B cell (primary cell): ENCODE data around the gene RIC1. TPM values are rescaled to one million over a fixed set of nuclear protein-coding genes. Genes with fewer than 3 reads are reported as not detected.

Experiments used
- ATAC-seq: fragments of 200-7000 bp; cut with Tn5 transposase; one replicate; pipeline ENCODE4 v1.10.0; 2021; ENCODE audit warnings: low read depth, mild to moderate bottlenecking, moderate number of reproducible peaks, moderate library complexity
- CTCF ChIA-PET: fragments of 350-600 bp; sonication (Branson Sonifier 250); formaldehyde crosslinking; loops from one replicate; lab custom pipeline; 2021; ENCODE audit warnings: antibody characterized with exemption, inconsistent platforms; lab: Charles Lee
- POLR2A ChIA-PET: fragments of 350-600 bp; sonication (Branson Sonifier 250); formaldehyde crosslinking; loops from one replicate; lab custom pipeline; 2021; ENCODE audit warnings: antibody characterized with exemption; lab: Charles Lee
- DNase-seq: peaks from one replicate; pipeline ENCODE4 v3.0.0; 2013
- H2AFZ ChIP-seq: 2 replicates; pipeline ENCODE4 v1.6.1; 2012; ENCODE audit warnings: mild to moderate bottlenecking, low read depth, low read length; ENCODE audit not compliant: insufficient read depth, poor library complexity, severe bottlenecking
- H3K27ac ChIP-seq, 2 donors: 1 replicate in 1 of 2; 2 replicates in 1 of 2; pipeline ENCODE4 v1.5.1; 2012 to 2013; ENCODE audit warnings: low read length in 2 of 2, mild to moderate bottlenecking in 2 of 2, moderate library complexity in 1 of 2
- H3K27me3 ChIP-seq, 4 experiments: fragments of 200-600 bp in 1 of 4; sonication (generic) in 1 of 4; replicated peaks in 1 of 4; 1 replicate in 2 of 4; 2 replicates in 2 of 4; pipeline versions ENCODE4 v1.6.1 to v1.7.0; 2013 to 2016; ENCODE audit warnings: low read length in 3 of 4, mild to moderate bottlenecking in 2 of 4, mixed read lengths in 1 of 4, moderate library complexity in 1 of 4; ENCODE audit not compliant: insufficient read depth in 4 of 4, control insufficient read depth in 3 of 4; ENCODE audit errors: control extremely low read depth in 1 of 4
- H3K36me3 ChIP-seq, 2 experiments: replicated peaks in 1 of 2; 1 replicate in 1 of 2; 2 replicates in 1 of 2; pipeline versions ENCODE4 v1.6.1 to v1.7.1; 2013; ENCODE audit warnings: low read length in 1 of 2; ENCODE audit not compliant: insufficient read depth in 2 of 2, control insufficient read depth in 1 of 2; ENCODE audit errors: control extremely low read depth in 1 of 2, extremely low read depth in 1 of 2
- H3K4me1 ChIP-seq, 2 donors: fragments of 200-600 bp in 1 of 2; sonication (generic) in 1 of 2; 1 replicate in 1 of 2; 2 replicates in 1 of 2; pipeline versions ENCODE4 v1.5.1 to v1.6.1; 2013 to 2017; ENCODE audit warnings: low read length in 2 of 2; ENCODE audit not compliant: control insufficient read depth in 2 of 2, insufficient read depth in 2 of 2
- H3K4me2 ChIP-seq: replicated peaks from 2 replicates; pipeline ENCODE3; 2012; ENCODE audit warnings: mild to moderate bottlenecking, low read depth, low read length; ENCODE audit not compliant: poor library complexity, severe bottlenecking
- H3K4me3 ChIP-seq, 5 experiments: fragments of 200-600 bp in 1 of 5; sonication (generic) in 1 of 5; 1 replicate in 3 of 5; 2 replicates in 2 of 5; pipeline versions ENCODE4 v1.5.1 to v1.7.0; 2011 to 2016; ENCODE audit warnings: low read length in 4 of 5, mild to moderate bottlenecking in 4 of 5, low read depth in 2 of 5, control low read depth in 1 of 5, moderate library complexity in 1 of 5; ENCODE audit not compliant: insufficient read depth in 1 of 5; ENCODE audit errors: control extremely low read depth in 1 of 5, extremely low read depth in 1 of 5
- H3K79me2 ChIP-seq: fragments of 200-600 bp; sonication (generic); one replicate; pipeline ENCODE4 v1.6.0; 2016; ENCODE audit warnings: low read length; ENCODE audit not compliant: control insufficient read depth, insufficient read depth
- H3K9ac ChIP-seq: fragments of 200-600 bp; sonication (generic); 2 replicates; pipeline ENCODE4 v1.6.1; 2017; ENCODE audit warnings: mild to moderate bottlenecking, low read length, moderate library complexity
- H3K9me3 ChIP-seq, 3 donors: one replicate each; pipeline versions ENCODE4 v1.6.1 to v1.7.1; 2013; ENCODE audit warnings: low read length in 2 of 3; ENCODE audit not compliant: control insufficient read depth in 2 of 3, insufficient read depth in 1 of 3; ENCODE audit errors: control extremely low read depth in 1 of 3
- H4K20me1 ChIP-seq: 2 replicates; pipeline ENCODE4 v1.6.0; 2012; ENCODE audit warnings: mild to moderate bottlenecking, low read length; ENCODE audit not compliant: insufficient read depth, control insufficient read depth, poor library complexity, severe bottlenecking
- H3K27ac Mint-ChIP-seq: one replicate; pipeline ENCODE4 v1.8.0; 2021; ENCODE audit warnings: mixed read lengths
- H3K27me3 Mint-ChIP-seq: one replicate; pipeline ENCODE4 v1.8.0; 2021; ENCODE audit warnings: mixed read lengths
- H3K4me1 Mint-ChIP-seq: one replicate; pipeline ENCODE4 v1.8.0; 2021; ENCODE audit warnings: mixed read lengths
- H3K4me3 Mint-ChIP-seq: one replicate; pipeline ENCODE4 v1.8.0; 2021; ENCODE audit warnings: mixed read lengths
- H3K9me3 Mint-ChIP-seq: one replicate; pipeline ENCODE4 v1.8.0; 2022; ENCODE audit warnings: mixed read lengths; ENCODE audit not compliant: insufficient read depth
- EZH2 ChIP-seq: IDR thresholded peaks from 2 replicates; pipeline ENCODE4 v1.6.1; 2012; ENCODE audit warnings: borderline replicate concordance, low read depth, mild to moderate bottlenecking, moderate library complexity, low read length; ENCODE audit not compliant: insufficient read depth, poor library complexity, severe bottlenecking
- WGBS: methylation state at CpG from one replicate; pipeline ENCODE4 v1.1.5; 2013; ENCODE audit warnings: missing lambda C conversion rate; ENCODE audit not compliant: insufficient coverage; 5-methylcytosine and 5-hydroxymethylcytosine counted together
- intact Hi-C: fragments of 100-400 bp; cut with micrococcal nuclease; formaldehyde crosslinking; loops from one replicate; pipeline ENCODE4 v1.10.0; 2022
- polyA plus RNA-seq: library from polyadenylated mRNA; depleted of rRNA; stranded (reverse); fragments of >200 nt; gene quantifications from 2 replicates; pipeline ENCODE4 v1.2.3, GENCODE V29; 2012
- total RNA-seq, 2 donors: library from RNA; stranded (reverse); fragments of 120-200 nt in 1 of 2; gene quantifications; 1 replicate in 1 of 2; 2 replicates in 1 of 2; pipeline versions ENCODE4 v1.2.3 to v1.2.4, GENCODE V29; 2013 to 2022
- TF ChIP-seq, protein P1 (sequence below): fragments of 200-600 bp; IDR thresholded peaks from one replicate; pipeline ENCODE4 v1.8.0; 2022; ENCODE audit warnings: antibody characterized with exemption, mild to moderate bottlenecking

RIC1 gene
- total and polyA plus RNA-seq, 2 donors (not counting 1 experiment from before 2014, with no cell fraction given) = 20.7 to 58.8 TPM

DNA sequence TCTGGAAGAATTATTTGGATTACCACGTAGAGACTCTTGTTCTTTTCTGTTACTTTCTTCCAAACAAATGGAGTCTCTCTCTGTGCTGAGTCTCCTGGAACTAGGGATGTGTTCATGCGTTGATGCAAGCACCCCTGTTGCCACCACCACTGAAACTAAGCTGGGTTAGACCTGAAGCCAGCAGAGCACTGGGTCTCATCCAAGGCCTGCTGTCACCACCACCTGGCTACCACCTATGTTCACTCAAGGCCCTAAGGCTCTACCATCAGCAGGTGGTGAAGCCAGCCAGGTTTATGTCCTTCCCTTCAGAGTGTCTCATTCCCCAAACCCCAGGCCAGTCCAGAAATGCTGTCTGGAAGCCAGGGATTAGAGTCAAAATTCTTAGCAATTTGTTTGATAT is 13.3 kb downstream of the RIC1 start:
- WGBS = 100% methylated on average over 2 of the region's 2 CpGs
- H3K27me3 Mint-ChIP-seq = no peaks in the 10 kb centered on the region
- peaks cover 0 to 24% (median 17%) of the 10 kb centered on the region in 3 donors for H3K9me3 ChIP-seq

DNA sequence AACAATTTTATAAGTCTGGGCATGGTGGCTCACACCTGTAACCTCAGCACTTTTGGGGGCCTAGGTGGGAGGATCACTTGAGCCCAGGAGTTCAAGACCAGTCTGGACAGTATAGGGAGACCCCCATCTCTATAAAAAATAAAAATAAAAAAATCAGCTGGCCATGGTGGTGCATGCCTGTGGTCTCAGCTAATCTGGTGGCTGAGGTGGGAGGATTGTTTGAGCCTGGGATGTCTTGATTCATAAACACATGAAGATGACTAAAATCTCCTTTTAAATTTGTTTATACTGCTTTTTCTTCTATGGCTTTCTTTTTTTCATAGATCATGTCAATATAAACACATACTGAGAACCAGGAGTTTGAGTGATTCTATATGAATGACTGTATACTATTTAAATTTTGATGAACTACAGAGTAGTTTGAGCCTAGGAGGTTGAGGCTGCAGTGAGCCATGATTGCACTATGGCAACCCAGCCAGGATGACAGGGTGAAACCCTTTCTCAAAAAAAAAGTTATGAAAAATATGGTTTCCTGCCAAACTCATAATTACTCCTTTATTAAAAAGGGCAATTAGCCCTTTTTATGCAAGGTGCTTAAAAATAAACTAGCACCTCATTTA is 14.2 kb downstream of the RIC1 start:
- peaks cover 51% of the 10 kb centered on the region for H3K4me1 Mint-ChIP-seq

More for the DNA sequence above, 13.3 kb downstream of the RIC1 start:
- DNase-seq (no peak), ATAC-seq (no peak)
- ChIA-PET POLR2A (no interaction called here), CTCF (no interaction called here)
- H4K20me1 ChIP-seq = peaks cover 28% of the 10 kb centered on the region
- H3K36me3 ChIP-seq = no peaks in the 10 kb centered on the region
- no peak overlapping the region for H3K4me3 Mint-ChIP-seq
- no peak overlapping the region for H2AFZ ChIP-seq
- intact Hi-C loops = loop anchor here (5.0 kb wide), 1 partner anchor 35 kb away; no protein-coding TSS in a partner anchor
- H3K79me2 ChIP-seq = peaks cover 100% of the 10 kb centered on the region
- peaks cover 0 to 18% of the 10 kb centered on the region in 2 donors for H3K4me1 ChIP-seq
- peaks cover 52% of the 10 kb centered on the region for H3K4me1 Mint-ChIP-seq
- H3K4me3 ChIP-seq = no peak overlapping the region
- no peak overlapping the region for H3K27ac ChIP-seq
- H3K9me3 Mint-ChIP-seq = peaks cover 23% of the 10 kb centered on the region
- no peak overlapping the region for H3K4me2 ChIP-seq
- no peak overlapping the region for H3K9ac ChIP-seq
- H3K27me3 ChIP-seq = no peaks in the 10 kb centered on the region
- no peak overlapping the region for H3K27ac Mint-ChIP-seq
- TF ChIP-seq, protein P1, sequence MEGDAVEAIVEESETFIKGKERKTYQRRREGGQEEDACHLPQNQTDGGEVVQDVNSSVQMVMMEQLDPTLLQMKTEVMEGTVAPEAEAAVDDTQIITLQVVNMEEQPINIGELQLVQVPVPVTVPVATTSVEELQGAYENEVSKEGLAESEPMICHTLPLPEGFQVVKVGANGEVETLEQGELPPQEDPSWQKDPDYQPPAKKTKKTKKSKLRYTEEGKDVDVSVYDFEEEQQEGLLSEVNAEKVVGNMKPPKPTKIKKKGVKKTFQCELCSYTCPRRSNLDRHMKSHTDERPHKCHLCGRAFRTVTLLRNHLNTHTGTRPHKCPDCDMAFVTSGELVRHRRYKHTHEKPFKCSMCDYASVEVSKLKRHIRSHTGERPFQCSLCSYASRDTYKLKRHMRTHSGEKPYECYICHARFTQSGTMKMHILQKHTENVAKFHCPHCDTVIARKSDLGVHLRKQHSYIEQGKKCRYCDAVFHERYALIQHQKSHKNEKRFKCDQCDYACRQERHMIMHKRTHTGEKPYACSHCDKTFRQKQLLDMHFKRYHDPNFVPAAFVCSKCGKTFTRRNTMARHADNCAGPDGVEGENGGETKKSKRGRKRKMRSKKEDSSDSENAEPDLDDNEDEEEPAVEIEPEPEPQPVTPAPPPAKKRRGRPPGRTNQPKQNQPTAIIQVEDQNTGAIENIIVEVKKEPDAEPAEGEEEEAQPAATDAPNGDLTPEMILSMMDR = no peak
- no peak for TF ChIP-seq EZH2

More for the DNA sequence above, 14.2 kb downstream of the RIC1 start:
- Histone ChIP-seq H3K79me2 (peaks cover 100% of the 10 kb centered on the region), H3K27me3 (no peaks in the 10 kb centered on the region), H2AFZ (no peak overlapping the region), H3K9ac (no peak overlapping the region), H3K4me3 (no peak overlapping the region), H4K20me1 (peaks cover 24% of the 10 kb centered on the region), H3K4me1 (peaks cover 0 to 18% of the 10 kb centered on the region in 2 donors), H3K4me2 (no peak overlapping the region), H3K9me3 (peaks cover 0 to 25% (median 22%) of the 10 kb centered on the region in 3 donors), H3K36me3 (no peaks in the 10 kb centered on the region), H3K27ac (no peak overlapping the region)
- Mint-ChIP-seq H3K9me3 (peaks cover 21% of the 10 kb centered on the region), H3K27ac (no peak overlapping the region), H3K4me3 (no peak overlapping the region), H3K27me3 (no peaks in the 10 kb centered on the region)
- CTCF ChIA-PET = no interaction called here
- POLR2A ChIA-PET = no interaction called here
- TF ChIP-seq, protein P1 = no peak
- TF ChIP-seq EZH2 = no peak
- no peak for ATAC-seq
- DNase-seq = no peak
- intact Hi-C loops = loop anchor here (5.0 kb wide), 1 partner anchor 34 kb away; no protein-coding TSS in a partner anchor
